Lower leg skin (tissue), 3 donors: ENCODE results near the gene ZBTB42.

Experiments
- POLR2A ChIP-seq, 2 donors: fragments of 450-650 bp; IDR thresholded peaks; one replicate each; pipeline ENCODE4 v1.6.1; 2016 to 2017; ENCODE audit warnings: antibody characterized with exemption in 2 of 2, mild to moderate bottlenecking in 1 of 2, moderate library complexity in 1 of 2
- TF ChIP-seq, protein P1 (sequence below), 3 donors: fragments of 450-650 bp; IDR thresholded peaks; one replicate each; pipeline ENCODE4 v1.5.1; 2016; ENCODE audit warnings: antibody characterized with exemption in 3 of 3, mild to moderate bottlenecking in 3 of 3, moderate library complexity in 2 of 3

DNA sequence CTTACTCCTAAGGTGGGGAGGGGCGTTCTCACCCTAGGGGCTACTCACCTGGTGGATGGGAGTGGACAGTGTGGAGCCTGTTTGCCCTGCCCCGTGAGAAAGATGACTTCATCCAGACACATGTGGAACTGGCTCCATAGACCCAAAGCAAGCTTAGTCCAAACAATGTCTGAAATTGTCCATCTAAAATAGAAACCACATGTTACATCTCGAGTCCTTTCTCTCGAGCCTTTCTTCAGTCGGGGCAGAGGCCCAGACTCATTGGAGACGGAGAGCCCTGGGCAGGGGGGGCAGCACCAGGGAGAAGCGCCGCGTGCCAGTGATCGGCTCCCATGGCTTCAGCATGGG, 43.7 kb upstream of the ZBTB42 start:
- TF ChIP-seq, protein P1, sequence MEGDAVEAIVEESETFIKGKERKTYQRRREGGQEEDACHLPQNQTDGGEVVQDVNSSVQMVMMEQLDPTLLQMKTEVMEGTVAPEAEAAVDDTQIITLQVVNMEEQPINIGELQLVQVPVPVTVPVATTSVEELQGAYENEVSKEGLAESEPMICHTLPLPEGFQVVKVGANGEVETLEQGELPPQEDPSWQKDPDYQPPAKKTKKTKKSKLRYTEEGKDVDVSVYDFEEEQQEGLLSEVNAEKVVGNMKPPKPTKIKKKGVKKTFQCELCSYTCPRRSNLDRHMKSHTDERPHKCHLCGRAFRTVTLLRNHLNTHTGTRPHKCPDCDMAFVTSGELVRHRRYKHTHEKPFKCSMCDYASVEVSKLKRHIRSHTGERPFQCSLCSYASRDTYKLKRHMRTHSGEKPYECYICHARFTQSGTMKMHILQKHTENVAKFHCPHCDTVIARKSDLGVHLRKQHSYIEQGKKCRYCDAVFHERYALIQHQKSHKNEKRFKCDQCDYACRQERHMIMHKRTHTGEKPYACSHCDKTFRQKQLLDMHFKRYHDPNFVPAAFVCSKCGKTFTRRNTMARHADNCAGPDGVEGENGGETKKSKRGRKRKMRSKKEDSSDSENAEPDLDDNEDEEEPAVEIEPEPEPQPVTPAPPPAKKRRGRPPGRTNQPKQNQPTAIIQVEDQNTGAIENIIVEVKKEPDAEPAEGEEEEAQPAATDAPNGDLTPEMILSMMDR (IDR thresholded peaks at IDR 0.05): no peak
- TF ChIP-seq POLR2A (IDR thresholded peaks at IDR 0.05): no peak
